Measurements from ENCODE around the gene TOGARAM2.

Gene TOGARAM2

DNA sequence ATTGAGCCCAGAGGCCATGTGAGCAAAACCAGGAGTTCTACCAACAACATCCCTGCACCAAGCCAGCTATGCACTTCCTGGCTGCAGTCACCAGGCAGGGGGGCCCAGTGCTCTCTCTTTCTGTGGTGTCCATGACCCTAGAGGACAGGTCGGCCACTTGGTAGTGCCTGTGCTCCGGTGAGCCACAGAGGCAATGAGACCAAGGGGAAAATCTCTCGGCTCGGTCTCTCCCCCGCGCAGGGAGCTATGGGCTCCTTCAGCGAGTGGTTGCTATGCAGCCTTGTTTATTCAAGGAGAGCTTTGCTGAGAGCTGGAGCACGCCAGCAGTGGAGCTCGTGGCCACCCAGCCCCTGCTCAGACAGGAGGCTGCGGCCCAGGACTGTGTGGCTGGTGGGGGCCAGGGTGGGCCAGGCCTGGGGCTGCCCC is at the start of gene TOGARAM2:
TSS of gene TOGARAM2 (plus strand) at position 283 of the 426 bp plus-strand sequence. CDS start 13,537 bp downstream, outside the sequence.
- DNase-seq (ENCODE audit: low read depth) = no peak

DNA sequence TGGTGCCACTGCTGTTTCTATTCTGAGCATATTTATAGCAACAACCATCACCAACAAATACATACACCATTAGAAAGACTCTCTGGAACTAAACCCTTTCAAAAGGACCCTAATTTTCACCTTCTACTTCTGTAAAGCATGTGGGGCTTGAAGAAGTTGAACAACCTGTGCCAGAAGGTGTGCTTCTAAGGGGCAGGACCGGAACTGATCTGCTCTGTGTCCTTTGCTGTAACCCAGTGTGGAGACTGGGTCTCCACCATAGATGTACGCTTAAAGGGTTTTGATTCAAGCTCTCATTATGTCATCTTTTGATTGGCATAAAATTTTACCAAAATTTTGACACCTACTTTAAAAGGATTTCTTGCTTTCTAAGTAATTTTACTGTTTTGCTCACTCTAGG is 46.3 kb upstream of the TOGARAM2 start:
- DNase-seq (ENCODE audit: low read depth) = no peak

DNA sequence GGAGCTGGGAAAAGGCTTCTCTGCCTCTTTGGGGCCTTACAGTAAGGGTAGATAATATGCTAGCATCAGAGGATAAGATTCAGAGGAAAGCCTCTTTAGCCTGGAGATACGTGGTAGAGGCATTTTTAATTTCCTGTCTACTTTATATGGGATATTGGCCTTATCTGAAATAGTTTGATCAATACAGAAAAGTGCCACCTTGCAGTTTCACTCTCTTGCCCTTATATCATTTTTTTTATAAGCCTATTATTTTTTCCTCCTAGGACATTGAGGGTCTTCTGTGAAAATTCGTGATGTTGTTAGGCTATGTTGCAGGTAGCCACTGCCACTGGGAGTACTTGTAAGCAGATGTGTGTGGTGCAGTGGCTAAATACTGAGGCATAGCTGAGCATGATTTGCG is 40.1 kb upstream of the TOGARAM2 start:
- no peak for DNase-seq (ENCODE audit: low read depth)

DNA sequence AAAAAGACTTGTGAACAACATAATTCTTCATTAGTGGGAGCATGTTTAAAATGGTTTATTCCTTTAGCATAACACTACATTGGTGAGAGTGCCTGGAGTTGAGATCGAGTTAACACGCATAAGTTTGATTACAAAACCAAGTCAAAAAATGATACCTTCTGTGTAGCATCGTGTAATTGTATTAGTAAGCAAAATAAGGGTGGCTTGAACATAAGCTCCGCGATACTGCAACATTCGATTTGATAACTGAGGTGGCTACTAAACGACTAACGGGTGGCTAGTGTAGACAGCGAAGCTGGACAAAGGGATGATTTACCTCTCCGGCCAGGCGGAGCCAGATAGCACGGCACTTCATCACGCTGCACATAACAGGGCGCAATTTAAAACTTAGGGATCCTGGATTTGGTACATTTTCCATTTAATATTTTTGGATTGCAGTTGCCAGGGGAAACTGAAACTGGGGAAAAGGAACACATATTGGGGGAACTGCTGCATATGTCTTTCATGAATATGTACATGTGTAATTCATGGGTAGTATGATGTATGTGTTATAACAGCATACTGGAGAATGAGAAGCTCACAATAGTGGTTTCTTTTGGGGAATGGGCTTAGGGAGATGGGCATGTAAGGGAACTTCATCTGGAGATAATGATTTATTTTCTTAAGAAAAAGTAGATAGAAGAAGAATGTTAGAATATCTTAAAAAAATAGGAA is 36.4 kb upstream of the TOGARAM2 start:
- no peak for DNase-seq (ENCODE audit: low read depth)

GRCh38 chr2:28948160-28948559 is 32.9 kb upstream of the TOGARAM2 start:
- no peak for DNase-seq (ENCODE audit: low read depth)

DNA sequence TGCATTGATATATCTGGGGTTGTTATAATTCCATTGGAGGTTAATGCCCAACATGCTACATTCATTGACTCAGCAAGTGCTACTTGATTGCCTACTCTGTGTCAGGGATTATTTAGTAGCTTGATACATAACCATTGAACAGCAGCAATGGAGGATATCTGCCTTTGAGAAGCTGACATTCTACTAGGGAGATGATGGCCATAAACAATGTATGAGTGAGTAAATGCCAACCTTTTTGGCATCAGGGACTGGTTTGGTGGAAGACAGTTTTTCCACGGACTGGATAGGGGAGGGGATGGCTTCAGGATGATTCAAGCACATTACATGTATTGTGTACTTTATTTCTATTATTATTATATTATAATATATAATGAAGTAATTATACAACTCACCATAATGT is 31.9 kb upstream of the TOGARAM2 start:
- DNase-seq (ENCODE audit: low read depth) = no peak

DNA sequence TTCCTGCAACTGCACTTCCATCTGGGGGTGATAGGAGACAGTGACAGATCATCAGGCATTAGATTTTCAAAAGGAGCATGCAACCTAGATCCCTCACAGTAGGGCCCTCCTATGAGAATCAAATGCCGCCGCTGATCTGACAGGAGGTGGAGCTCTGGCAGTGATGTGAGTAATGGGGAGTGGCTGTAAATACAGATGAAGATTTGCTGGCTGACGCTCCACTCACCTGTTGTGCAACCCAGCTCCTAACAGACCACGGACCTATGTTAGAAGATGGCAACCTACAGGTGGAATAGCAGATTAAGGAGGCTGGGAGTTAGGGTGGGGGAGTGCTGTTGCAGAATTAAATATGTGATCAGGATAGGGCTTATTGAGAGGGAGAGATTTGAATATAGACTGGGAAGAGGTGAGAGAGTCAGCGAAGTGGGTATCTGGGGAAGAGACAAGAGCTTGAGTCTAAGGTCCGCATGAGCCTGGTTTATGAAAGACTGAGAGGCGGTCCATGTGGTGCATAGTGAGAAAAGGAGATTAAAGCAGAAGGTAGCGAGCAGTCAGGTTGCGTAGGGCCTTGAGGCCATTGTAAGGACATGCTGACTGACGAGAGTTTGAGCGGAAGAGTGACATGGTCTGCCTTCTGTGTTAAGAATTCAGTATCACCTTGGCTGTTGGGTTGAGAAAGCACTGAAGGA is 31.3 kb upstream of the TOGARAM2 start:
- no peak for DNase-seq (ENCODE audit: low read depth)

GRCh38 chr2:28950941-28951630 is 30.0 kb upstream of the TOGARAM2 start:
- DNase-seq (ENCODE audit: low read depth) = no peak

DNA sequence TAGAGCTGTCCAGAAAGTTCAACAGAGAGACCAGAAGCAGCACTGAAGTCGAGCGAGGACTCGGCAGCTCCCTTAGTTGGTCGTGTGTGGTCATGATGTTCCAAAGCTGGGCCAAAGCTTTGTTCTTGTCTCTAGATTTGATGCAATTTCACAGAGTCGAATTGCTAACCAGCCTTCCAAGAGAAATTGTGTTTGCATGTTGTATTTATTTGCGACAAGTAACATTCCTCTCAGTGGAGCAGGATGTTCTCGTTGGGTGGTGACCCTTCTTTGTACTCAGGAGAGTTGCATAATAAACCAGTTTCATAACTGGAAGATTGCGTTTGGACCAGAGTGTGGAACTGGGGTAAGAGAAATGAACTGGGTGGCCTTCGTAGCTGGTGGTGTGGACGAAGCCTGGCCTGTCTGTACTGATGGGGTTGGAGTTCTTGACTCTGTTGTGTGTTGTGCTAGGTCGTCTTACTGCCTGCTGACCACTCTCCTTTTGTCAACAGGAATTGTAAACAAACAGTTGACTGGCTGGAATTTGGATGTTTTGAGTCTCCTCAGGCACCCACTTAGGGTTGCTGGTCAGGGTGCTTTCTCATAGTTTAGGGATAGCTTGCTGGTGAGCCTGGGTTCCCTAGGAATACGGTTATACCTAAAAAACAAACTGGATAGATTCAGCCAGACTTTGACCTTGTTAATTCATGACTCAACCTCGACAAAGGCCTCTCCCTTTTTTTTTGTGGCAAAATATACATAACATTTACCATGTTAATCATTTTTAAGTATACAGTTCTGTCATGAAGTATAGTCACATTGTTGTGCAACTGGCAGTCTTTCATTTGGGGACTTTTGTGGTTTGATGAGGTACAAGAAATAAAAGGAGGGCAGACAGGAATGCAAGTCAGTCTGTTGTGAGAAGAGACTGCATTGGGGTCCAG is 28.9 kb upstream of the TOGARAM2 start:
- no peak for DNase-seq (ENCODE audit: low read depth)

GRCh38 chr2:28952836-28953211 is 28.3 kb upstream of the TOGARAM2 start:
- DNase-seq (ENCODE audit: low read depth) = no peak

DNA sequence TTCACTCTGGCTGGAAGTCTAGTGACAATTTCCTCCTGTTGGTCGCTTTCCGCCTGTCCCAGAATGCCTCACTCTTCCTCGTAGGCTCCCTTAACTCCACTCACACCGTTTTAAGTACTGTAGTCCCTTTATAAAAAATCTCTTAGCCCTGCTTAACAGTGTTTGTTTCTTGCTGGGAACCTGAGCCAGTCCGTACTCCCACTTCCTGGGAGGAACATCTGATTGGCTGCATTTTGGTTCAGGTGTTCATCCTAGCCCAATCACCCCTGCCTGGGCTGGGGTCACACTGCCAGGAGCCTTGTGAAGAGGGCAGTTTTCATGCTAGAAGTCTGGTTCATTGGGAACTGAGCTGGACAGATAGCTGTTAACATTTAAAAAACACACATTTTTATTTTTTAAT is 25.6 kb upstream of the TOGARAM2 start:
- DNase-seq (ENCODE audit: low read depth) = no peak

GRCh38 chr2:28956415-28956826 is 24.7 kb upstream of the TOGARAM2 start:
- peak; percentile 41 for DNase-seq (ENCODE audit: low read depth)

- no peak for DNase-seq (ENCODE audit: low read depth)
Measured at GRCh38 chr2:28956890-28957289, 24.2 kb upstream of the TOGARAM2 start.

DNA sequence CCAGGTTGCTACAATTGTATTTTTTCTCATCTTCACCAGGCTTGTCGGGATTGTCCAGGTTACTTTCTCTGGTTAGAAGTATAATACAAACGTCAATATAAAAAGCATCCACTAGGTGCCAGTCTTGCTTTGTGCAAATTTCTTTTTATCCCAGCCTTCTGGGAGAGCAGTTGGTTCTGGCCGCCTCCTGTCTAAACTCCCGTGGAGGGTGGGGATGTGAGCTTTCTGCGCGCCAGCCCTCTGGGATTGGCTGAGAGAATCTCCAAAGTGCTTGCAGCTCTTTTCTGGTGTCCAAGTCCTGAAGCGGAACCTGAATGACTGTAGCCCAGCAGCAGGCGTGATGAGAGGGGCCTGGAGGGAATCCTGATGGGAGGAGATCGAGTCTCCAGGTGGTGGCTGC is 22.4 kb upstream of the TOGARAM2 start:
- DNase-seq (ENCODE audit: low read depth) = no peak

DNA sequence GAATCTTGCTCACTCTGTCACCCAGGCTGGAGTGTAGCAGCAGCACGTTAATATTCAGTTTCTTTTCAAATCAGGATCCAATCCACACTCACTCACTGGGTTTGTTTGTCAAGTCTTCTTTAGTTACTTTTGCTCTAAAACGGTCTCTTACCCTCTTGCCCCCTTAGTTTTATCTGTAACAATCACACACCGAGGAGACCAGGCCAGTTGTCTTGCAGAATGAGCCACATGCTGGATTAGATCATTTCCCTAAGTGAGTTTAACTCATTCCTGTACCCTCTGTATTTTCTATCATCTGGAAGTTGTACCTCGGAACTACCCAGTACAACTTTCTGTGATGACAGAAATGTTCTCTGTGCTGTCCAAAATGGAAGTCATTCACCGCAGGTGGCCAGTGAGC is 20.7 kb upstream of the TOGARAM2 start:
- no peak for DNase-seq (ENCODE audit: low read depth)

DNA sequence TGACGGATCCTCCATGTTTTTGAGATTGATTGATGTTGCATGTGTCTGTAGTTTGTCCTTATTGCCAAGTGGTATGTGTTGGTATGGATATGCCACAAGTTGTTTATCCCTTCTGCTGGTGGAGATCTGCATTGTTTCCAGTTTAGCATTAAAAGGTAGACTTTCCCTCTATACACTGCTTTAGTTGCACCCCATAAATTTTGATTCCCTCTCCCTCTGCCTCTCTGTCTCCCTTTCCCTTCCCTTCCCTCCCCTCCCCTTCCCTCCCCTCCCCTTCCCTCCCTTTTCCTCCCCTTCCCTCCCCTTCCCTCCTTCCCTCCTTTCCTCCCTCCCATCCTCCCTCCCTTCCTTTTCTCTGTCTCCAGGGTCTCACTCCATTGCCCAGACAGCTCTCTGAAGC is 18.6 kb upstream of the TOGARAM2 start:
- no peak for DNase-seq (ENCODE audit: low read depth)

GRCh38 chr2:28970464-28971160 is 10.5 kb upstream of the TOGARAM2 start:
- no peak for DNase-seq (ENCODE audit: low read depth)

DNA sequence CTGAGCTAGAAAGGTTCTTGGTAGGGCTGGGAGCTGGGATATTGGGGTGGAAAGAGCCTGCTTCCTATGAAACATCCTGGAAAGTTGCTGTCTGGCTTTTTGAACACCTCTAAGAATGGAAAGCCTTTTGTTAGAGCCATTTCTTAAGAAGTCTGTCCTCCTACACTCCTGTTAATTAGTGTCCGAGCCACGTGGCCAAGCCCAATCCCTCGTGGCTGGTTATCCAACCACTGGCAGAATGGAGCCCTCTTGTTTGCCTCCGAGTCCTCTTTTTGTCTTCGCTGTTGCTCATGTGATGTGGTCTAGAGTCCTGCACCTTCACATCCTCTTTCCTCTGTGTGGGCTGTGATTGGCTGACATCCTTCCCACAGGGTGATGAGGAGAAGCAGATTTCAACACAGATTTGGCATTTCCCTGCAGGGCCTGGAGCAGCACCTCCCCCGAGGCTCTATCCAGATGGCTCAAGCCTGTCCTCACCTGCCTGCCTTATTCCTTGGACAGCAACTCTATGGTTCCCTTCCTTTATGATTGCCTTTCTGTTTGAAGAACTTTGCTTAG is 8.2 kb upstream of the TOGARAM2 start:
- DNase-seq (ENCODE audit: low read depth) = no peak

DNA sequence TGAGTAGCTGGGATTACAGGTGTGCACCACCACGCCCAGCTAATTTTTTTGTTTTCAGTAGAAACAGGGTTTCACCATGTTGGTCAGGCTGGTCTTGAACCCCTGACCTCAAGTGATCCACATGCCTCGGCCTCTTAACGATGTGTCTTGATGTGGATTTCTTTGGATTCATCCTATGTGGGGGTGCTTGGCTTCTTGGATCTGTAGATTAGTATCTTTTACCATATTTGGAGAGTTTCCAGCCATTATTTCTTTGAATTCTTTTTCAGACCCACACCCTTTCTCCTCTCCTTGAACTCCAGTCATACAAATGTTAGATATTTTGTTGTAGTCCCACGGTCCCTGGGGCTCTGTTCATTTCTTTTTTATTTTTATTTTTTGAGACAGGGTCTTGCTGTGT is 6.8 kb upstream of the TOGARAM2 start:
- DNase-seq (ENCODE audit: low read depth) = no peak

DNA sequence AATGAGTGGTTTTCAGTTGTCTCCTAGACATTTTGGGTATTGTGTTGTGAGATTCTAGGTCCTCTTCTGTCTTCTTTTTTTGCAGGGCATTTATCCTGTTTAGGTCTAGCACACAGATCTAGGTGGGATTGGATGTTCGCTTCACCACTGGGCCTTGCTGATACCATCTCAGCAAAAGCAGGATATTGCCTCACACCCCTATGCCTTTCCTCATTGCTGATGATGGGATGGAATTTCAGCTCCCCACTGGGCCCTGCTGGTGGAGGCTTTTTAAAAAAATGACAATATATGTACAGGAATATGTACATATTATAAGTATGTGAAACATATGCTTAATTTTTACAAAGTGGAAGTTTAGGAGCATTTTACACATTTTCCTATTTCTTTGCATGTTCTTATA is 5.4 kb upstream of the TOGARAM2 start:
- DNase-seq (ENCODE audit: low read depth) = no peak

DNA sequence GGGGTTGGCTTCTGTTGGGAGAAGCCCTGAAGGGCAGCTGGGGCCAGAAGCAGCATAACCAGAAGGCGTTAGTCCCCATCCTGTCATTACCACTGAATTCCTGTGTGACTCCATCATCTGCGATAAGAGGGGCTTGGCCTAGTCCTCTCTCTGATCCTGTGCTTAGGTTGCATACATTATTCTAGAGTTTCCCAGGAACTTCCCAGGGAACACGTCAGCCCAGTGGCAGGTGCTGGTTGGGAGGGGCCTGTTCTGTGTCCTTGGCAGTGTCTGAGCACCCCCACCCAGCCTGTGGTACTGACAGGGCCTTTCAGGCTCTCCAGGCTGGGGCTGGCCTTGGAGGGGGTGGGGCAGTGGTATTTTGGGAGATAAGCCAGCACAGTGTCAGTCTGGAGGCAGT is 4.5 kb upstream of the TOGARAM2 start:
- no peak for DNase-seq (ENCODE audit: low read depth)

All from T-helper 22 cell (primary cell).